ENCODE measurements around the gene RAB35. TPM values are rescaled to one million over a fixed set of nuclear protein-coding genes. Genes with fewer than 3 reads are reported as not detected.

The RAB35 gene
- total and polyA plus RNA-seq, 2 of the 4 experiments (the other 2 are of a cell fraction): 32.6 to 49.6 TPM

DNA sequence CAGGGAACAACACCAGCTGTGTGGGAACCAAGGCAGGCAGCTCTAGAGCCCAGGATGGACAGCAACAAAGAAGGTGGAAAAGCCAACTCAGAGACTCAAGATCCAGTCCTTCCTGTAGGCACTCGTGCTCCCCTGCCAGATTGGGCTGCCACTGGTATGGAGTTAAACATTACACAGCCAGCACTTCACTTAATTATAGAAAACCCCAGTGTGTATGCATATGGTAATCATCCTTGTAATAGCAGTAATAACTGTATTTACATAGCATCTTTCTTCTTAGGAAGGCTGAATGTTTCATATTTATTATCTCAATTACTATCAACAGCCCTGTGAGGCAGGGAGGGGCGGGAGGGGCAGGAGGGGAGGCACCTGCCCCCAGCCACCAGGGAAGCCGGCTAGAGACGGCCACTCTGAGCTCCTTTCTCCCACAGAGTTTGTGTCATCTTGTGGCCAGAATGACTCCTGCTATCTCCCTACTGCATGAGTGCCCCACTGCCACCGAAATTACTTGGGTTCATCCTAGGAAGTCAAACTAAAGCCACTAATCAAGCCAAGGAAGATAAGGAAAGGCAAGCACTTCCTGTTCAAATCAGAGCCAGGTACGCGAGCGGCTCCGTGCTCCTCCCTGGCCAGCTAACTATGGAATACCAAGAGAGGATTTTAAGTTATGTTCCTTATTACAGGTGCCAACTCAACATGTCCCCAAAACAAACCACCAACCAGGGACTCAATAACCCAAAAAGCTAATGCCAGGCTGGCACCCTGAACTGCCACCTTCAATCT, 15.7 kb upstream of the RAB35 start:
- TF ChIP-seq RFX5 (IDR thresholded peaks at IDR 0.05; ENCODE audit: low read depth, low read length) (no peak), BHLHE40 (IDR thresholded peaks at IDR 0.05; ENCODE audit: low read depth, low read length) (no peak), RAD21 (IDR thresholded peaks at IDR 0.05; ENCODE audit: low read length) (no peak), NFE2L2 (IDR thresholded peaks at IDR 0.05; ENCODE audit: low read depth, low read length) (no peak), MAFK (IDR thresholded peaks at IDR 0.05; ENCODE audit: low read depth, low read length) (no peak), POLR2A (IDR thresholded peaks at IDR 0.05; ENCODE audit: low read depth, low read length) (no peak), RCOR1 (IDR thresholded peaks at IDR 0.05; ENCODE audit: insufficient replicate concordance, low read length) (no peak), MAZ (IDR thresholded peaks at IDR 0.05; ENCODE audit: borderline replicate concordance, low read depth, low read length) (no peak), MXI1 (IDR thresholded peaks at IDR 0.05; ENCODE audit: borderline replicate concordance, low read depth, low read length) (no peak), FOS (IDR thresholded peaks at IDR 0.05; ENCODE audit: low read depth, low read length) (no peak), CEBPB (IDR thresholded peaks at IDR 0.05; ENCODE audit: low read depth, low read length) (no peak), SMC3 (IDR thresholded peaks at IDR 0.05; ENCODE audit: low read depth, low read length) (no peak), CHD1 (IDR thresholded peaks at IDR 0.05; ENCODE audit: low read depth, low read length) (no peak)
- TF ChIP-seq, protein P1, sequence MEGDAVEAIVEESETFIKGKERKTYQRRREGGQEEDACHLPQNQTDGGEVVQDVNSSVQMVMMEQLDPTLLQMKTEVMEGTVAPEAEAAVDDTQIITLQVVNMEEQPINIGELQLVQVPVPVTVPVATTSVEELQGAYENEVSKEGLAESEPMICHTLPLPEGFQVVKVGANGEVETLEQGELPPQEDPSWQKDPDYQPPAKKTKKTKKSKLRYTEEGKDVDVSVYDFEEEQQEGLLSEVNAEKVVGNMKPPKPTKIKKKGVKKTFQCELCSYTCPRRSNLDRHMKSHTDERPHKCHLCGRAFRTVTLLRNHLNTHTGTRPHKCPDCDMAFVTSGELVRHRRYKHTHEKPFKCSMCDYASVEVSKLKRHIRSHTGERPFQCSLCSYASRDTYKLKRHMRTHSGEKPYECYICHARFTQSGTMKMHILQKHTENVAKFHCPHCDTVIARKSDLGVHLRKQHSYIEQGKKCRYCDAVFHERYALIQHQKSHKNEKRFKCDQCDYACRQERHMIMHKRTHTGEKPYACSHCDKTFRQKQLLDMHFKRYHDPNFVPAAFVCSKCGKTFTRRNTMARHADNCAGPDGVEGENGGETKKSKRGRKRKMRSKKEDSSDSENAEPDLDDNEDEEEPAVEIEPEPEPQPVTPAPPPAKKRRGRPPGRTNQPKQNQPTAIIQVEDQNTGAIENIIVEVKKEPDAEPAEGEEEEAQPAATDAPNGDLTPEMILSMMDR (conservative IDR thresholded peaks at IDR 0.05; ENCODE audit: low read depth, low read length): no peak
- TF ChIP-seq, protein P2, sequence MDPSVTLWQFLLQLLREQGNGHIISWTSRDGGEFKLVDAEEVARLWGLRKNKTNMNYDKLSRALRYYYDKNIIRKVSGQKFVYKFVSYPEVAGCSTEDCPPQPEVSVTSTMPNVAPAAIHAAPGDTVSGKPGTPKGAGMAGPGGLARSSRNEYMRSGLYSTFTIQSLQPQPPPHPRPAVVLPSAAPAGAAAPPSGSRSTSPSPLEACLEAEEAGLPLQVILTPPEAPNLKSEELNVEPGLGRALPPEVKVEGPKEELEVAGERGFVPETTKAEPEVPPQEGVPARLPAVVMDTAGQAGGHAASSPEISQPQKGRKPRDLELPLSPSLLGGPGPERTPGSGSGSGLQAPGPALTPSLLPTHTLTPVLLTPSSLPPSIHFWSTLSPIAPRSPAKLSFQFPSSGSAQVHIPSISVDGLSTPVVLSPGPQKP (IDR thresholded peaks at IDR 0.05; ENCODE audit: borderline replicate concordance, low read depth, low read length): no peak
- TF ChIP-seq, protein P3, sequence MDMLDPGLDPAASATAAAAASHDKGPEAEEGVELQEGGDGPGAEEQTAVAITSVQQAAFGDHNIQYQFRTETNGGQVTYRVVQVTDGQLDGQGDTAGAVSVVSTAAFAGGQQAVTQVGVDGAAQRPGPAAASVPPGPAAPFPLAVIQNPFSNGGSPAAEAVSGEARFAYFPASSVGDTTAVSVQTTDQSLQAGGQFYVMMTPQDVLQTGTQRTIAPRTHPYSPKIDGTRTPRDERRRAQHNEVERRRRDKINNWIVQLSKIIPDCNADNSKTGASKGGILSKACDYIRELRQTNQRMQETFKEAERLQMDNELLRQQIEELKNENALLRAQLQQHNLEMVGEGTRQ (IDR thresholded peaks at IDR 0.05; ENCODE audit: low read depth, low read length): no peak
- no peak overlapping the region for H3K4ac ChIP-seq (ENCODE audit: low read depth, low read length)
- POLR2A ChIA-PET (ENCODE audit: unreplicated experiment): no interaction called here
- no peak overlapping the region for H2BK120ac ChIP-seq (ENCODE audit: low read depth, low read length)
- H2AK9ac ChIP-seq (replicated peaks; ENCODE audit: low read depth, low read length, poor library complexity): no peak overlapping the region
- H4K20me1 ChIP-seq (ENCODE audit: insufficient read depth, low read length): no peaks in the 10 kb centered on the region; the same call in 1 of the 2 replicates
- no peak overlapping the region for H3K27ac ChIP-seq (ENCODE audit: insufficient read depth, low read length)
- H2BK15ac ChIP-seq (ENCODE audit: low read depth, low read length): no peak overlapping the region
- DNase-seq: no peak
- no CpG with 5 or more reads among the region's 9 CpGs for WGBS, 2 experiments (ENCODE audit: extremely low coverage in 2 of 2, insufficient read length in 1 of 2)
- H4K91ac ChIP-seq (ENCODE audit: insufficient read depth, low read depth, low read length): no peak overlapping the region
- no peak overlapping the region for H2AK5ac ChIP-seq (ENCODE audit: low read depth, low read length)
- no peak overlapping the region for H2BK5ac ChIP-seq (ENCODE audit: low read depth, low read length, poor library complexity, severe bottlenecking)
- H3K4me3 ChIP-seq (ENCODE audit: insufficient read depth, low read depth, low read length): no peak overlapping the region
- no peak overlapping the region for H4K8ac ChIP-seq (ENCODE audit: low read depth in 2 of 2, low read length in 2 of 2)
- peaks cover 10 to 19% of the 10 kb centered on the region in 2 experiments; a peak in 3 of 4 replicates for H3K79me1 ChIP-seq (ENCODE audit: low read depth in 1 of 2, low read length in 2 of 2)
- H3K14ac ChIP-seq (replicated peaks; ENCODE audit: low read depth, low read length): no peak overlapping the region
- H2AFZ ChIP-seq (replicated peaks; ENCODE audit: low read length, poor library complexity): no peak overlapping the region
- H3K9me3 ChIP-seq (ENCODE audit: control insufficient read depth, insufficient read depth, low read length): no peaks in the 10 kb centered on the region
- no peak for ATAC-seq (ENCODE audit: low read depth)
- no peak overlapping the region for H2BK20ac ChIP-seq (ENCODE audit: low read depth, low read length)
- dilution Hi-C loops (cut with HindIII; ENCODE audit: low sequenced_read_pairs, unreplicated experiment) (no loop called here), intact Hi-C loops (cut with micrococcal nuclease) (no loop called here), in situ Hi-C loops (cut with MboI; ENCODE audit: low sequenced_read_pairs) (no loop called here)
- peaks cover 2% of the 10 kb centered on the region; the same call in 1 of the 2 replicates for H3K4me1 ChIP-seq (ENCODE audit: control insufficient read depth, insufficient read depth, low read length)
- no peak overlapping the region for H3K56ac ChIP-seq (ENCODE audit: extremely low read depth, insufficient read depth, low read length)
- H3K36me3 ChIP-seq (ENCODE audit: control insufficient read depth, insufficient read depth, low read length): peaks cover 87% of the 10 kb centered on the region
- H3K27me3 ChIP-seq (ENCODE audit: control insufficient read depth, insufficient read depth, low read length): no peaks in the 10 kb centered on the region
- H3K9me1 ChIP-seq (ENCODE audit: insufficient read depth, low read length): no peaks in the 10 kb centered on the region
- no peak overlapping the region for H3K4me2 ChIP-seq (ENCODE audit: low read depth, low read length)
- no peak overlapping the region for H3K23ac ChIP-seq (ENCODE audit: low read depth, low read length)
- no TSS peak for BruUV-seq (replicated peaks)
- no peak overlapping the region for H3K18ac ChIP-seq (ENCODE audit: low read depth, low read length)
- no peak overlapping the region for H3K9ac ChIP-seq (ENCODE audit: low read depth, low read length)
- no peak overlapping the region for H4K5ac ChIP-seq (ENCODE audit: low read depth, low read length)
- CTCF ChIA-PET: no interaction called here

Data from IMR-90 (cell line).